Measurements from ENCODE around the gene TSR1. TPM values are rescaled to one million over a fixed set of nuclear protein-coding genes. Genes with fewer than 3 reads are reported as not detected.

TSR1 gene
- total RNA-seq, 1 donor from 2014 or later, result 17.7 TPM

DNA sequence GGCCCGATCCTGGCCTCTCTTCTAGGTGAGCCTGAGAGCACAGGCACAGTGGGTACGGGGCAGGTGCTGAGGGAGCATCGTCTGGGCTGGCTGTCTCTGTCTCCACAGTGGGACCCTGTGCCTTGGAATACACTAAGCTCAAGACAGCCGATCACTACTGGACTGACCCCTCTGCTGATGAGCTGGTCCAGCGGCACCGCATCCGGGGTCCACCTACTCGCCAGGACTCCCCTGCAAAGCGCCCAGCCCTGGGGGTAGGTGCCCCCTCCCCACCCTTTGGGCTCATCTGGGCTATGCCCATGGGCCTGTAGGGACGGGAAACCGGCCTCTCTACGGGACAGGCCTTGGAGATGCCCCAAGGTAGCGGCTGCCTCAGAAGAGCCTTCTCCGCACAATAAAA is 26.6 kb upstream of the TSR1 start:
- H3K9me3 ChIP-seq, result no peaks in the 10 kb centered on the region
- H3K36me3 ChIP-seq, result peaks cover 36% of the 10 kb centered on the region
- TF ChIP-seq, protein P1, sequence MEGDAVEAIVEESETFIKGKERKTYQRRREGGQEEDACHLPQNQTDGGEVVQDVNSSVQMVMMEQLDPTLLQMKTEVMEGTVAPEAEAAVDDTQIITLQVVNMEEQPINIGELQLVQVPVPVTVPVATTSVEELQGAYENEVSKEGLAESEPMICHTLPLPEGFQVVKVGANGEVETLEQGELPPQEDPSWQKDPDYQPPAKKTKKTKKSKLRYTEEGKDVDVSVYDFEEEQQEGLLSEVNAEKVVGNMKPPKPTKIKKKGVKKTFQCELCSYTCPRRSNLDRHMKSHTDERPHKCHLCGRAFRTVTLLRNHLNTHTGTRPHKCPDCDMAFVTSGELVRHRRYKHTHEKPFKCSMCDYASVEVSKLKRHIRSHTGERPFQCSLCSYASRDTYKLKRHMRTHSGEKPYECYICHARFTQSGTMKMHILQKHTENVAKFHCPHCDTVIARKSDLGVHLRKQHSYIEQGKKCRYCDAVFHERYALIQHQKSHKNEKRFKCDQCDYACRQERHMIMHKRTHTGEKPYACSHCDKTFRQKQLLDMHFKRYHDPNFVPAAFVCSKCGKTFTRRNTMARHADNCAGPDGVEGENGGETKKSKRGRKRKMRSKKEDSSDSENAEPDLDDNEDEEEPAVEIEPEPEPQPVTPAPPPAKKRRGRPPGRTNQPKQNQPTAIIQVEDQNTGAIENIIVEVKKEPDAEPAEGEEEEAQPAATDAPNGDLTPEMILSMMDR (IDR thresholded peaks at IDR 0.05), result no peak
- ATAC-seq (no peak), DNase-seq (no peak)
- H3K27me3 ChIP-seq, result no peaks in the 10 kb centered on the region
- H3K27ac ChIP-seq, result no peak overlapping the region
- H3K4me1 ChIP-seq, result no peaks in the 10 kb centered on the region
- H3K4me3 ChIP-seq, result no peak overlapping the region
- intact Hi-C loops (cut with DNase I), result no loop called here

DNA sequence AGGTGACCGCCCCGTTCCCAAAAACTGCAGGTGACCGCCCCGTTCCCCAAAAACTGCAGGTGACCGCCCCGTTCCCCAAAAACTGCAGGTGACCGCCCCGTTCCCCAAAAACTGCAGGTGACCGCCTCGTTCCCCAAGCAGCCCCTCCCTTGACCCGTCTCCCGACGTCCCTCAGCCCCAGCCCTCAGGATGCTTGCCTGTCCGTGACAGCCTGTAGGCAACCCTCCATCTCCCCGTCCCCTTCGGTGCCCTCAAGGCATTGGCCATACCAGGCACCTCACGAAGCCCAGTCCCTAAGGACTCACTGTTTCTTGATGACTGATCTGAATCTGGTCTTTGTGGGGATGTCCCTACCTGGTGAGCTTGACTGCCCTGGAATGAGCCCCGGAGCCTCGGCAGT is 26.2 kb upstream of the TSR1 start:
- H3K36me3 ChIP-seq, result peaks cover 36% of the 10 kb centered on the region
- H3K9me3 ChIP-seq, result no peaks in the 10 kb centered on the region
- TF ChIP-seq, protein P1 (IDR thresholded peaks at IDR 0.05), result no peak
- ATAC-seq (no peak), DNase-seq (no peak)
- intact Hi-C loops (cut with DNase I), result no loop called here
- H3K27me3 ChIP-seq, result no peaks in the 10 kb centered on the region
- H3K4me3 ChIP-seq, result no peak overlapping the region
- no peaks in the 10 kb centered on the region for H3K4me1 ChIP-seq
- no peak overlapping the region for H3K27ac ChIP-seq

DNA sequence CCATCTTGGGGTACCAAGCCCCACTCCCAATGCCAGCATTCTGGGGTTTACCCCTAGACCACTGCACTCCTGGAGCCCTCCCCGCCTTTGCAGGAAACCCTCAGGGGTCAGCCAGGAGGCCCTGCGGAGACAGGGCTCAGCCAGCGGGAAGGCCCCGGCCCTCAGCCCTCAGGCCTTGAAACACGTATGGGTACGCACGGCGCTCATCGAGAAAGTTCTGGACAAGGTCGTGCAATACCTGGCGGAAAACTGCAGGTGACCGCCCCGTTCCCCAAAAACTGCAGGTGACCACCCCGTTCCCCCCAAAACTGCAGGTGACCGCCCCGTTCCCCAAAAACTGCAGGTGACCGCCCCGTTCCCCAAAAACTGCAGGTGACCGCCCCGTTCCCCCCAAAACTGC is 25.8 kb upstream of the TSR1 start:
- ATAC-seq (no peak), DNase-seq (no peak)
- TF ChIP-seq, protein P1 (IDR thresholded peaks at IDR 0.05), result no peak
- Histone ChIP-seq H3K4me1 (no peaks in the 10 kb centered on the region), H3K27ac (no peak overlapping the region), H3K27me3 (no peaks in the 10 kb centered on the region), H3K9me3 (no peaks in the 10 kb centered on the region), H3K4me3 (no peak overlapping the region), H3K36me3 (peaks cover 36% of the 10 kb centered on the region)
- intact Hi-C loops (cut with DNase I), result no loop called here

DNA sequence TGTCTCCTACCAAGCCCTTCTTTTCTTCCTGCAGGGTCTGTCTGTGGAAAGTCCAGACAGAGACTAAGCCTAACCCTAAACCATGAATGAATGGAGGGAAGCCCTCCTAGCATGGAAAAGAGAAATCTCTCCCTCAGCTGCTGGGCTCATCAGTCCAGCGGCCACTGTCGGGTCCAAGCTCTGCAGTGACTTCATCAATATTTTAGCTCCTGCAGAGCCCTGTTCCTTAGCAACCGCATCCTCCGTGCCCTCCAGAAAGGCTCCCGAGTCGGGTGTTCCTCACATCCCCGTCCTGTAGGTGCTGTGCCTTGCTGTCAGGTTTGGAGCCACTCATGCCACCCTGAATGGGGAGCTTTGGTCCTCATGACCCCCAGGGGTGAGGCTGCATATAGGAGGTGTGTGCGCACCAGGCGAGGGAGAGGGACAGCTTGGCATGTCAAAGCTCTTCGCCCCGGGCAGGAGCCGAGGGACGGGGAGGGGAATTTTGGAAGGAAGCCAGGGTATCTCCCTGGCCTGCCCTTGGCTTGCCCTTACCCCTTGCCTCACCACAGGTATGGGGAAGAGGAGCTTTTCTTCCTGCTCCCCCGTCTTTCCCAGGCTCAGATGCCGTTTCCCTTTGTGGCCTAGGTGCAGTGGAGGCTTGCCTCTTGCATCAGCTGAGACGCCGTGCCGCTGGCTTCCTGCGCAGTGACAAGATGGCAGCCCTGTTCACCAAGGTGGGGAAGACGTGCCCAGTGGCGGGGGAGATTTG is 24.9 kb upstream of the TSR1 start:
- Histone ChIP-seq H3K4me1 (no peaks in the 10 kb centered on the region), H3K9me3 (no peaks in the 10 kb centered on the region), H3K27ac (no peak overlapping the region), H3K27me3 (no peaks in the 10 kb centered on the region), H3K36me3 (peaks cover 32% of the 10 kb centered on the region), H3K4me3 (no peak overlapping the region)
- TF ChIP-seq, protein P1 (IDR thresholded peaks at IDR 0.05), result no peak
- intact Hi-C loops (cut with DNase I), result no loop called here
- no peak for DNase-seq
- ATAC-seq, result no peak

DNA sequence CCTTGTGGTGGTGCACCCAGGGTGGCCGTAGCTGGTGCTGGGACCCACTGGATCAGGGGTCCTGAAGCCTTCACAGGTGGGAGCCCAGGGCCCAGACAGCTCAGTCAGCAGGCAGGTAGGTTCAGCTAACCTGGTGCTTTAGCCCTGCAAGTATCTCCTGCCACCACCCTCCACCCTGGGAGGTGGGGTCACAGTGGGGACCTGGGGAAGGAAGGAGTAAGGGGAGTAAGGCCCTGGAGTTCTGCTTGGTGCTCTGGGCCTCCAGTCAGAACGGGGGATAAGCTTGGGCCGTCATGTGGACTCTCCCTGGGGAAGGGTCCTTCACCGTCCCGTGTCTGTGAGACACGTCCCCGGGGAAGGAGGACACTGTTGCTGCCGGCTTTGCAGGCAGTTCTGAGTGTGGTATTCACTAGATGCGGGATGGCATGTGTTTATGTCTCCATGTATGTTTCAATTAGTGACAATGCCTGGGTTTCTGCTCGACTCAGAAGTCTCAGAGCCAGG is 21.7 kb upstream of the TSR1 start:
- Histone ChIP-seq H3K27ac (no peak overlapping the region), H3K4me3 (no peak overlapping the region), H3K36me3 (peaks cover 4% of the 10 kb centered on the region), H3K27me3 (no peaks in the 10 kb centered on the region), H3K4me1 (no peaks in the 10 kb centered on the region), H3K9me3 (no peaks in the 10 kb centered on the region)
- DNase-seq, result no peak
- TF ChIP-seq, protein P1 (IDR thresholded peaks at IDR 0.05), result no peak
- no peak for ATAC-seq
- intact Hi-C loops (cut with DNase I), result no loop called here
